NCI-H1436 (cell line): ENCODE data around the gene TMEM59L.
"Not testable (repeated sequence)": the region's sequence is repeated elsewhere in the genome, so short reads cannot be mapped to it uniquely, and the experiment has no call there.

Experiments used
- DNase-seq: peaks from one replicate; lab custom pipeline; 2025; lab: John Stamatoyannopoulos, UW

The TMEM59L gene

GRCh38 chr19:18612772-18613588 lies at the start of gene TMEM59L:
TMEM59L (plus strand) TSS chr19:18612870; CDS start chr19:18612959, 89 bp downstream.
- DNase-seq = peak; percentile 40

DNA sequence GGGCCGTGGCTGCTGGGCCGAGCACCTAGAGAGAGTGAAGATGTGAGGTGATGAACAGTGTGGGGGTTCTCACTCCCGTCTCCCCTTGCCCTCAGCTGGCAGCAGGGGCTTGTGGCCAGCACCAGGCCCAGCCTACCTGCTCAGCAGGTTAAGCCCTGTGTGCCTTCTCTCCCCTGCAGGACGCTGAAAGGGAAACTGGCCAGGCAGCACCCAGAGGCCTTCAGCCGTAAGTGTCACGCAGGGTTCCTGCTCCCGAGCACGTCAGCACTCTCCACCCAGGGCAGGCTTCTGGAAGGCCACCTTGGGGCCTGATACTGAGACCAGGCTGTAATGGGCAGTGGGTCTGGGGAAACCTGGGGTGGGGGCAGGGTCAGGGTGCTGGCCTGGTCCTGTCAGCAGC lies 45.7 kb upstream of the TMEM59L start:
- no peak for DNase-seq

GRCh38 chr19:18568367-18568766 lies 44.3 kb upstream of the TMEM59L start:
- no peak for DNase-seq

- DNase-seq = peak; percentile 97
Observed at GRCh38 chr19:18571564-18572344, 40.9 kb upstream of the TMEM59L start, which contains the start of gene UBA52. UBA52 (plus strand) TSS chr19:18571857; CDS start chr19:18573301, 1,444 bp downstream.

DNA sequence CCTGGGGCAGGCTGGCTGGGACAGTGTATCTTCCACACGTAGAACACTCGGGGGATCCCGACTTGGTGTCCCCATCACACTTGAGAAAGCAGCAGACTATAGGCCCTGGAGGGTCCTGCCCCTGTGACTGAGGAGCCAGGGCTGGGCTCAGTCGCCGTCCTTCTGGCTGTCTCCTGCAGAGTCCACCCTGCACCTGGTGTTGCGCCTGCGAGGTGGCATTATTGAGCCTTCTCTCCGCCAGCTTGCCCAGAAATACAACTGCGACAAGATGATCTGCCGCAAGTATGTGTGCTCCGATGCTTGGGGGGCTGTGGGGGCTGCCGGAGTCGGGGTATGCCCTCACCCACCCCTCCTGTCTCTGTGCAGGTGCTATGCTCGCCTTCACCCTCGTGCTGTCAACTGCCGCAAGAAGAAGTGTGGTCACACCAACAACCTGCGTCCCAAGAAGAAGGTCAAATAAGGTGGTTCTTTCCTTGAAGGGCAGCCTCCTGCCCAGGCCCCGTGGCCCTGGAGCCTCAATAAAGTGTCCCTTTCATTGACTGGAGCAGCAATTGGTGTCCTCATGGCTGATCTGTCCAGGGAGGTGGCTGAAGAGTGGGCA lies 37.9 kb upstream of the TMEM59L start:
- no peak for DNase-seq

- no peak for DNase-seq
Observed at GRCh38 chr19:18576383-18576782, 36.3 kb upstream of the TMEM59L start.

- DNase-seq = no peak
Observed at GRCh38 chr19:18577365-18577914, 35.2 kb upstream of the TMEM59L start.

DNA sequence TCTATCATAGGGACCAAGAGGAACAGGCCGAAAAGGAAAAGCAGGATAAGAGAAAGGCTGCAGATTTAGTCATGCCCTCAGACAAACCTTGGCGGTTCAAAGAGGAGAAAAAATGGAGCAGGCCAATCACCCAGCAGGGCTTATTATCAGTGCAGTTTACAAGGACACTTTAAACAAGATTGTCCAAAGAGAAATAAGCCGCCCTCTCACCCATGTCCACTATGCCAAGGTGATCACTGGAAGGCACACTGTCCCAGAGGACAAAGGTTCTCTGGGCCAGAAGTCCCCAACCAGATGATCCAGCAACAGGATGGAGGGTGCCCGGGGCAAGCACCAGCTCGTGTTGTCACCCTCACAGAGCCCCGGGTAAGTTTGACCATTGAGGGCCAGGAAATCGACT lies 32.4 kb upstream of the TMEM59L start:
- DNase-seq = no peak

GRCh38 chr19:18586306-18586705 lies 26.4 kb upstream of the TMEM59L start:
- no peak for DNase-seq

GRCh38 chr19:18587561-18587960 lies 25.1 kb upstream of the TMEM59L start:
- DNase-seq = no peak

DNA sequence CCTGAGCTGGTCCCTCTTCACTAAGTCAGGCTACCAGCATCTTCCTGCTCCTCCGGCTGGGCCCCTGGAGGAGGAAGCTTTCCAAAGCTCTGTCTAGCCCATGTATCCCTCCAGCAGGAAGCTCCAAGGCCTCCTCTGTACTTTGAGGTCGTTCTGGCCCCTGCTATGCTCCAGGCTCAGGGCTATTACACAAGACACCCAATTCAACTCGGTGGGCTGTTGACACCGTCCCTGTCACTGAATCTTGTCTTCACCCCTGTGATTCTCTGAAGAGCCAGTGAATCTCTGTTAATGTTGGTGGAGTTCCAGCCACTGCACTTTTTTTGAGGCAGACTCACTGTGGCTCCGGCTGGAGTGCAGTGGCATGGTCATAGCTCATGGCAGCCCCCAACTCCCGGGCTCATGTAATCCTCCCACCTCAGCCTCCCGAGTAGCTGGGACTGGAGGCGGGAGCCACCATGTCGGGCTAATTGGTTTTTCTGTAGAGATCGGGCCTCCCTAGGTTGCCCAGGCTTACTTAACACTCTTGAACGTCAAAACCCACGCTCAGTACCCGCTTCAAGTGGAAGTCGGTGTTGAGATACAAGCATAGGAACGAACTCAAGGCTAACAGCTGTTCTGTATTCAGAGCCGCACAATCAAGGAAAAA lies 24.6 kb upstream of the TMEM59L start:
- DNase-seq = no peak

GRCh38 chr19:18588611-18589379 lies 23.9 kb upstream of the TMEM59L start, which contains the start of gene REX1BD:
REX1BD (plus strand) TSS chr19:18588798; CDS start chr19:18588802, 4 bp downstream.
- peak; percentile 79 for DNase-seq

DNA sequence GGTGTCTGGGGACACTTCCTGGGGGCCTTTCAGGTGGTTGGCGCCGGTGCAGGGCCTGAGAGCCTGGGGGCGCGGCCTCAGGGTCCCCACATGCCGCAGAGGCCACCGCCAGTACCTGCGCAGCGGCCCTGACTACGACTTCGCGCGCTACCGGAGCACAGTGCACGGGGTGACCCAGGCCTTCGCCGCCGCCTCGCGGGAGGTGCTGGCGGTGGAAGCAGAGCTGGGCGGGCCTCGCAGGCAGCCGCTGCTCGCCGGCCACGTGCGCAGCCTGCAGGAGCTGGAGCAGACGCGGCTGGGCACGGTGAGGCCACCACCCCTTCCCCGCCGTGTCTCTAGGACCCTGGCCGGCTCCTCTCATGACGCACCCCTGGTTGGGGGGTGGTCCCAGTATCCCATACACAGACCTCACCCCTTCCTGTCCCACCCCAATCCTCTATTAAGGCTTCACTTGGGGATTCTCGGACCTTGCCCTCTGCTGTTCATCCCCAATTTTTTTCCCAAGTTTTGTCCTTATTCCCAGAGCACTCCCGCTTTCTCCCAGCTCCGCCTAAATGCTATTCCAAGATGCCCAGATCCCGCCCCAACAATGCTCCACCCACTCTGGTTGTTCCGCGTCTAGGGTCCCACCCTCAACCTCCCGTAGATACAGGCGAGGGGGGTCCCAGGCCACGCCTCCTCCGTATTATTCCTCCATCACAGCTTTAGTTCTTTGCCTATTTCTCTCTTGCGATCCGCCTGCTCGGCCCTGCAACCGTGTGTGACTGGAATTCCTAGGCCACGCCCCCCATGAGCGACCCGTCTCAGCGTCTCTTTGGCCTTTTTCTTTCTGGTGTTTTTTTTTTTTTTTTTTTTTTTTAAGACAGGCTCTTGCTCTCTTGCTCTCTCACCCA lies 23.0 kb upstream of the TMEM59L start:
- DNase-seq = peak; percentile 38

- DNase-seq = no peak
Observed at GRCh38 chr19:18590273-18591272, 22.1 kb upstream of the TMEM59L start.

DNA sequence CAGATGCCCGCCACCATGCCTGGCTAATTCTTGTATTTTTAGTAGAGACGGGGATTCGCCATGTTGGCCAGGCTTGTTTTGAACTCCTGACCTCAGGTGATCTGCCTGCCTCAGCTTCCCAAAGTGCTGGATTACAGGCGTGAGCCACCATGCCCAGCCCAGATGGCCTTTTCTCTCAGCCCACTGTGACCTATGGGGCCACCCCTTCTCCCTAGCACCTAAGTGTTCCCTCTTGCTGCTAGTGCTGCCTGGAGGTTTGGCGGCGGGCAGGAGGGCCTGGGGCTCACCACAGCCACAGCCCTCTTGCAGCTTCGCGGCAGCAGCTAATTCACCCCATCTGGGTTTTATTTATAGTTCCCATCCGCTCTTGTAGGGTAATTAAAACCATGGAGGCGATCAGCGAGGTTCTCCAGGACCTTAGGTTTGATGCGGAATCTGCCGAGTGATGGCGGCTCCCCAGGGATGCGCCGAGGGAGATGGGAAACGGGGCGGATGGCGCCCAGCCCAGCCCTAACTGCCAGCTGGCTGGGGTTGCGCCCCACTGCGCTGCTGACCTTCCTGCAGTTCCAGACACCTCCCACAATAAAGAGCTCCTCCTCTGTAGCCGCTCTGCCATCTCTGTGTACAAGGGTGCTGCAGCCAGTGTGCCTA lies 20.8 kb upstream of the TMEM59L start:
- no peak for DNase-seq

- DNase-seq = not testable (repeated sequence)
Observed at GRCh38 chr19:18592732-18593131, 19.9 kb upstream of the TMEM59L start.

DNA sequence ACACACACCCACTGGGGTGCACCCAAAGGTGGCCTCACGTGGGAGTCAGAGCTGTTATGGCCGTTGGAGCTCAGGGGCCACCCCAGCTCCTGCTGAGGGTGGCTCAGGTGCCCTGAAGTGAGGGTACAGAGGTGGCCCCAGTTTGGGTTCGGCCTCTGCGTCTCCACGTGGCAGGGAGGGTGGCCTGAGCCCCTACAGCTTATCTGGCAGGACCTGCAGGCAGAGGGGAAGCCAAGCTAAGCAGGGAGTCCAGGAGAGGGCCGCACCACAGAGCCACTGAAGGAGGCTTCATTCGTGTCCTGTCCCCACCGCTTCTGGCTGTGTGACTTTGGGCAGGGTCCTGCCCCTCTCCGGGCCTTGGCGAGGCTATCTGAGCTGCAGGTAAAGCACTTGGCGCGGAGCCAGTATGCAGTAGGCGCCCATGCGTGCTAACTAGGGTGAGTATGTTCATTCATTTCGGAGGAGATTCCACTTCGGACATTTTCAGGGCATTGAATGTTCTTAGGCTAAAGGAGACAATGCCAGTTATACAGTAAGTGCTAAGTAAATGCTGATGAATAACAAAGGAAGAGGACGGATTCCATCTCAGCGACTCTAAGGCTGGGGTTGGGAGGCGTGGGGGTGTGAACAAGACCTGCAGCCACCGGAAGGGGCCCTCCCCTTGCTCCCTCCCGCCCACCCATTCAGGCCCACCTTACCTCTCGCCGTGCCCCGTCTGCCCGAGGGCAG lies 19.1 kb upstream of the TMEM59L start:
- no peak for DNase-seq
